ENCODE data around the gene MXI1.
A peak's percentile ranks its signal among the peaks of the same experiment; 100 is the strongest.

- peak in 4 of 11 experiments; percentile 19 to 53 (median 36) for TF ChIP-seq CTCF (IDR thresholded peaks at IDR 0.05 in 8 of 11, conservative IDR thresholded peaks at IDR 0.05 in 3 of 11)
- TF ChIP-seq POLR2AphosphoS5 (IDR thresholded peaks at IDR 0.05) = peak; percentile 93 to 96 (median 94)
- TF ChIP-seq POLR2A (IDR thresholded peaks at IDR 0.05) = peak in 2 of 3 donors; percentile 41 to 81
Observed at GRCh38 chr10:110304780-110305421, 97.5 kb downstream of the MXI1 start, which contains the start of gene SMNDC1.
